ENCODE measurements around the gene IL1RAPL2. TPM values are rescaled to one million over a fixed set of nuclear protein-coding genes. Genes with fewer than 3 reads are reported as not detected.

The IL1RAPL2 gene
- total and polyA plus RNA-seq, 2 of the 8 experiments (the other 6 are each of a cell fraction or from before 2014, with no cell fraction given), result 0.20 to 1.3 TPM

GRCh38 chrX:105098812-105099211 is 532.8 kb downstream of the IL1RAPL2 start (continued):
- TF ChIP-seq CHD7 (IDR thresholded peaks at IDR 0.05; ENCODE audit: insufficient replicate concordance, low read length), result no peak
- TF ChIP-seq, protein P1, sequence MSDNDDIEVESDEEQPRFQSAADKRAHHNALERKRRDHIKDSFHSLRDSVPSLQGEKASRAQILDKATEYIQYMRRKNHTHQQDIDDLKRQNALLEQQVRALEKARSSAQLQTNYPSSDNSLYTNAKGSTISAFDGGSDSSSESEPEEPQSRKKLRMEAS (IDR thresholded peaks at IDR 0.05), result no peak
- TF ChIP-seq JUN (IDR thresholded peaks at IDR 0.05; ENCODE audit: low read depth, low read length), result no peak
- TF ChIP-seq GABPA (IDR thresholded peaks at IDR 0.05; ENCODE audit: borderline replicate concordance, insufficient read depth, low read length), result no peak
- TF ChIP-seq CBX8 (IDR thresholded peaks at IDR 0.05; ENCODE audit: borderline replicate concordance, low read depth, low read length), result no peak
- TF ChIP-seq BRCA1 (IDR thresholded peaks at IDR 0.05; ENCODE audit: low read depth, low read length), result no peak
- no peak for TF ChIP-seq TEAD4 (IDR thresholded peaks at IDR 0.05; ENCODE audit: low read depth, low read length)
- TF ChIP-seq POLR2AphosphoS5 (IDR thresholded peaks at IDR 0.05; ENCODE audit: low read depth, low read length), result no peak
- TF ChIP-seq CTBP2 (IDR thresholded peaks at IDR 0.05; ENCODE audit: borderline replicate concordance, insufficient read depth, insufficient read length, low read length), result no peak

Measured in H1 (cell line).